AG10803 (cell line): ENCODE measurements around the gene EDC3.

ENCODE experiments used
- DNase-seq: peaks from one replicate; pipeline ENCODE4 v3.0.0; 2010; ENCODE audit warnings: low read depth
- H3K4me3 ChIP-seq: 2 replicates; pipeline ENCODE4 v1.5.1; 2011; ENCODE audit warnings: mild to moderate bottlenecking, low read length, control low read depth
- CTCF ChIP-seq: conservative IDR thresholded peaks from 2 replicates; pipeline ENCODE4 v1.5.1; 2011; ENCODE audit warnings: mild to moderate bottlenecking, low read length, control low read depth, inconsistent platforms

Gene EDC3

GRCh38 chr15:74613953-74614743 lies 81.7 kb downstream of the EDC3 start:
- H3K4me3 ChIP-seq = peak overlapping the region; percentile 98
- TF ChIP-seq CTCF = no peak
- DNase-seq = no peak

- TF ChIP-seq CTCF = no peak
- no peak for DNase-seq
- H3K4me3 ChIP-seq = no peak overlapping the region
Measured at GRCh38 chr15:74613089-74613952, 82.5 kb downstream of the EDC3 start.

- H3K4me3 ChIP-seq = no peak overlapping the region
- DNase-seq = no peak
- TF ChIP-seq CTCF = no peak
Measured at GRCh38 chr15:74612677-74613076, 83.1 kb downstream of the EDC3 start.

GRCh38 chr15:74611834-74612233 lies 84.0 kb downstream of the EDC3 start:
- DNase-seq = no peak
- H3K4me3 ChIP-seq = no peak overlapping the region
- TF ChIP-seq CTCF = no peak

GRCh38 chr15:74611341-74611740 lies 84.5 kb downstream of the EDC3 start:
- TF ChIP-seq CTCF = no peak
- H3K4me3 ChIP-seq = no peak overlapping the region
- no peak for DNase-seq

GRCh38 chr15:74610302-74610951 lies 85.4 kb downstream of the EDC3 start:
- DNase-seq = no peak
- TF ChIP-seq CTCF = no peak
- H3K4me3 ChIP-seq = no peak overlapping the region
